ENCODE data around the gene GNB1.

The GNB1 gene

GRCh38 chr1:1922702-1922955 is 31.7 kb upstream of the GNB1 start:
- DNase-seq = no peak

- no peak for DNase-seq
Measured at GRCh38 chr1:1921901-1922701, 31.2 kb upstream of the GNB1 start.

GRCh38 chr1:1921459-1921862 is 30.6 kb upstream of the GNB1 start:
- no peak for DNase-seq

GRCh38 chr1:1920608-1921458 is 29.9 kb upstream of the GNB1 start:
- no peak for DNase-seq

GRCh38 chr1:1920057-1920607 is 29.2 kb upstream of the GNB1 start:
- DNase-seq = no peak

GRCh38 chr1:1919304-1920056 is 28.6 kb upstream of the GNB1 start:
- peak; percentile 99 for DNase-seq

- peak; percentile 18 for DNase-seq
Measured at GRCh38 chr1:1918901-1919303, 28.0 kb upstream of the GNB1 start, which contains the start of gene TMEM52. Gene TMEM52, minus strand, starts transcription at chr1:1919279. Its CDS starts 14 bp downstream, at chr1:1919265.

- no peak for DNase-seq
Measured at GRCh38 chr1:1917995-1918900, 27.4 kb upstream of the GNB1 start.

- no peak for DNase-seq
Measured at GRCh38 chr1:1917304-1917976, 26.6 kb upstream of the GNB1 start.

- DNase-seq = no peak
Measured at GRCh38 chr1:1916851-1917251, 26.0 kb upstream of the GNB1 start.

GRCh38 chr1:1915911-1916840 is 25.3 kb upstream of the GNB1 start:
- DNase-seq = no peak

GRCh38 chr1:1914971-1915692 is 24.2 kb upstream of the GNB1 start, which contains the start of gene CALML6:
Gene CALML6, plus strand, starts transcription at chr1:1915260. Its CDS starts 21 bp downstream, at chr1:1915281.
- no peak for DNase-seq

GRCh38 chr1:1914101-1914970 is 23.4 kb upstream of the GNB1 start:
- no peak for DNase-seq

GRCh38 chr1:1911350-1912041 is 20.6 kb upstream of the GNB1 start:
- DNase-seq = no peak

- no peak for DNase-seq
Measured at GRCh38 chr1:1910651-1911331, 19.9 kb upstream of the GNB1 start.

GRCh38 chr1:1910033-1910465 is 19.2 kb upstream of the GNB1 start:
- no peak for DNase-seq

GRCh38 chr1:1908506-1908791 is 17.6 kb upstream of the GNB1 start:
- no peak for DNase-seq

All from activated T-cell treated with anti-CD3 and anti-CD28 coated beads for 4 hours (primary cell).